IMR-90 (cell line): ENCODE results near the gene MAST3. TPM values are rescaled to one million over a fixed set of nuclear protein-coding genes. Genes with fewer than 3 reads are reported as not detected.

Experiments used
- ATAC-seq: fragments of 200-7000 bp; cut with Tn5 transposase; 2 replicates; pipeline ENCODE4 v1.9.1; 2020; ENCODE audit warnings: low read depth, mild to moderate bottlenecking, moderate library complexity
- BruUV-seq: library from RNA; stranded (reverse); fragments of 400-500 nt; replicated peaks from 2 replicates; lab custom pipeline; 2021; lab: Mats Ljungman, UMichigan
- CTCF ChIA-PET: fragments of 300-600 bp; formaldehyde crosslinking; extraction: SDS; loops from one replicate; lab custom pipeline; 2021; ENCODE audit warnings: antibody characterized with exemption; lab: Yijun Ruan, JAX
- POLR2A ChIA-PET: fragments of 300-600 bp; sonication (Branson Sonifier 250); formaldehyde crosslinking; loops from one replicate; lab custom pipeline; 2022; ENCODE audit warnings: antibody characterized with exemption; ENCODE audit not compliant: unreplicated experiment; lab: Charles Lee
- DNase-seq: peaks from one replicate; pipeline ENCODE4 v3.0.0; 2013
- H2AFZ ChIP-seq: replicated peaks from 2 replicates; pipeline ENCODE3; 2013; ENCODE audit warnings: low read length, mild to moderate bottlenecking; ENCODE audit not compliant: poor library complexity
- H2AK5ac ChIP-seq: 2 replicates; pipeline ENCODE4 v1.6.1; 2013; ENCODE audit warnings: low read depth, low read length, inconsistent platforms
- H2AK9ac ChIP-seq: replicated peaks from 2 replicates; pipeline ENCODE3; 2013; ENCODE audit warnings: mild to moderate bottlenecking, low read depth, low read length, moderate library complexity; ENCODE audit not compliant: poor library complexity
- H2BK120ac ChIP-seq: 2 replicates; pipeline ENCODE4 v1.6.1; 2013; ENCODE audit warnings: low read depth, low read length, inconsistent platforms
- H2BK15ac ChIP-seq: 3 replicates; pipeline ENCODE4 v1.6.1; 2013; ENCODE audit warnings: low read depth, low read length, inconsistent platforms
- H2BK20ac ChIP-seq: 2 replicates; pipeline ENCODE4 v1.6.1; 2013; ENCODE audit warnings: low read depth, mild to moderate bottlenecking, inconsistent platforms, low read length, moderate library complexity
- H2BK5ac ChIP-seq: 2 replicates; pipeline ENCODE4 v1.6.1; 2013; ENCODE audit warnings: mild to moderate bottlenecking, low read depth, low read length, inconsistent platforms; ENCODE audit not compliant: poor library complexity, severe bottlenecking
- H3K14ac ChIP-seq: replicated peaks from 2 replicates; pipeline ENCODE4 v1.6.1; 2013; ENCODE audit warnings: low read depth, low read length, inconsistent platforms
- H3K18ac ChIP-seq: 2 replicates; pipeline ENCODE4 v1.6.1; 2013; ENCODE audit warnings: low read depth, low read length, control low read depth
- H3K23ac ChIP-seq: 2 replicates; pipeline ENCODE4 v1.6.1; 2013; ENCODE audit warnings: low read depth, low read length, inconsistent platforms
- H3K27ac ChIP-seq: 2 replicates; pipeline ENCODE4 v1.5.1; 2013; ENCODE audit warnings: mild to moderate bottlenecking, control low read depth, low read length; ENCODE audit not compliant: insufficient read depth
- H3K27me3 ChIP-seq: 2 replicates; pipeline ENCODE4 v1.6.1; 2013; ENCODE audit warnings: low read length; ENCODE audit not compliant: control insufficient read depth, insufficient read depth
- H3K36me3 ChIP-seq: 2 replicates; pipeline ENCODE4 v1.6.1; 2013; ENCODE audit warnings: low read length, mixed read lengths; ENCODE audit not compliant: control insufficient read depth, insufficient read depth
- H3K4ac ChIP-seq: 2 replicates; pipeline ENCODE4 v1.6.1; 2013; ENCODE audit warnings: low read depth, low read length, inconsistent platforms
- H3K4me1 ChIP-seq: 2 replicates; pipeline ENCODE4 v1.6.1; 2013; ENCODE audit warnings: low read length, mixed read lengths; ENCODE audit not compliant: control insufficient read depth, insufficient read depth
- H3K4me2 ChIP-seq: 2 replicates; pipeline ENCODE4 v1.6.1; 2013; ENCODE audit warnings: low read depth, mild to moderate bottlenecking, control low read depth, low read length, moderate library complexity
- H3K4me3 ChIP-seq: 2 replicates; pipeline ENCODE4 v1.5.1; 2013; ENCODE audit warnings: low read depth, mild to moderate bottlenecking, control low read depth, low read length, moderate library complexity; ENCODE audit not compliant: insufficient read depth
- H3K56ac ChIP-seq: 2 replicates; pipeline ENCODE4 v1.6.1; 2013; ENCODE audit warnings: low read length, inconsistent platforms; ENCODE audit not compliant: insufficient read depth; ENCODE audit errors: extremely low read depth
- H3K79me1 ChIP-seq, 2 experiments: 2 replicates each; pipeline ENCODE4 v1.6.1; 2013; ENCODE audit warnings: low read length in 2 of 2, inconsistent platforms in 1 of 2, low read depth in 1 of 2
- H3K9ac ChIP-seq: 2 replicates; pipeline ENCODE4 v1.6.1; 2013; ENCODE audit warnings: low read depth, low read length, control low read depth
- H3K9me1 ChIP-seq: 2 replicates; pipeline ENCODE4 v1.6.1; 2013; ENCODE audit warnings: low read length, inconsistent platforms; ENCODE audit not compliant: insufficient read depth
- H3K9me3 ChIP-seq: 2 replicates; pipeline ENCODE4 v1.6.1; 2013; ENCODE audit warnings: low read length; ENCODE audit not compliant: control insufficient read depth, insufficient read depth
- H4K20me1 ChIP-seq: 2 replicates; pipeline ENCODE4 v1.6.1; 2013; ENCODE audit warnings: low read length, inconsistent platforms; ENCODE audit not compliant: insufficient read depth
- H4K5ac ChIP-seq: 2 replicates; pipeline ENCODE4 v1.6.1; 2013; ENCODE audit warnings: mild to moderate bottlenecking, low read depth, low read length, control low read depth
- H4K8ac ChIP-seq, 2 experiments: 2 replicates each; pipeline ENCODE4 v1.6.1; 2013; ENCODE audit warnings: low read depth in 2 of 2, low read length in 2 of 2, control low read depth in 1 of 2, inconsistent platforms in 1 of 2
- H4K91ac ChIP-seq: 2 replicates; pipeline ENCODE4 v1.6.1; 2013; ENCODE audit warnings: low read depth, low read length, inconsistent platforms; ENCODE audit not compliant: insufficient read depth
- BHLHE40 ChIP-seq: fragments of 150-350 bp; IDR thresholded peaks from 2 replicates; pipeline ENCODE4 v1.6.1; 2016; ENCODE audit warnings: mild to moderate bottlenecking, low read depth, low read length
- CEBPB ChIP-seq: IDR thresholded peaks from 2 replicates; pipeline ENCODE4 v1.6.1; 2012; ENCODE audit warnings: low read depth, low read length, improper control_type of control experiment
- CHD1 ChIP-seq: IDR thresholded peaks from 2 replicates; pipeline ENCODE4 v1.6.1; 2012; ENCODE audit warnings: low read depth, low read length, improper control_type of control experiment
- FOS ChIP-seq: fragments of 150-350 bp; IDR thresholded peaks from 2 replicates; pipeline ENCODE4 v1.6.1; 2016; ENCODE audit warnings: low read depth, low read length
- MAZ ChIP-seq: IDR thresholded peaks from 2 replicates; pipeline ENCODE4 v1.6.1; 2012; ENCODE audit warnings: low read depth, mild to moderate bottlenecking, low read length, improper control_type of control experiment, moderate library complexity, borderline replicate concordance
- NFE2L2 ChIP-seq: fragments of 150-350 bp; IDR thresholded peaks from 2 replicates; pipeline ENCODE4 v1.6.1; 2016; ENCODE audit warnings: low read depth, mild to moderate bottlenecking, low read length
- POLR2A ChIP-seq: IDR thresholded peaks from 2 replicates; pipeline ENCODE4 v1.6.1; 2012; ENCODE audit warnings: mild to moderate bottlenecking, low read depth, low read length
- RCOR1 ChIP-seq: IDR thresholded peaks from 2 replicates; pipeline ENCODE4 v1.6.1; 2012; ENCODE audit warnings: mild to moderate bottlenecking, low read length, improper control_type of control experiment; ENCODE audit not compliant: insufficient replicate concordance
- RFX5 ChIP-seq: IDR thresholded peaks from 2 replicates; pipeline ENCODE4 v1.8.0; 2012; ENCODE audit warnings: low read depth, mild to moderate bottlenecking, low read length, moderate library complexity
- SMC3 ChIP-seq: fragments of 150-350 bp; IDR thresholded peaks from 2 replicates; pipeline ENCODE4 v1.6.1; 2016; ENCODE audit warnings: low read depth, mild to moderate bottlenecking, antibody characterized with exemption, low read length, moderate library complexity
- WGBS, 2 experiments: methylation state at CpG; one replicate each; pipeline versions ENCODE4 v1.1.5 to v1.1.7; 2013; ENCODE audit warnings: missing lambda C conversion rate in 2 of 2; ENCODE audit not compliant: insufficient read length in 1 of 2; ENCODE audit errors: extremely low coverage in 2 of 2; 5-methylcytosine and 5-hydroxymethylcytosine counted together
- dilution Hi-C: fragments of 300-500 bp; cut with HindIII; formaldehyde crosslinking; loops from one replicate; pipeline ENCODE4 v1.14.3; 2018; ENCODE audit warnings: low sequenced_read_pairs; ENCODE audit not compliant: unreplicated experiment
- in situ Hi-C: fragments of 300-500 bp; cut with MboI; formaldehyde crosslinking; loops from 3 replicates; pipeline ENCODE4 v1.14.3; 2019; ENCODE audit warnings: low sequenced_read_pairs, inconsistent platforms, mixed read lengths
- intact Hi-C: fragments of 100-400 bp; cut with micrococcal nuclease; formaldehyde crosslinking; loops from 2 replicates; pipeline ENCODE4 v1.10.0; 2022
- polyA plus RNA-seq, 3 experiments: library from polyadenylated mRNA; depleted of rRNA; stranded (reverse); fragments of >200 nt; gene quantifications; 2 replicates each; pipeline ENCODE4 v1.2.3, GENCODE V29; 2012; ENCODE audit warnings: low replicate concordance in 1 of 3
- total RNA-seq: library from RNA; depleted of rRNA; stranded (reverse); fragments of >200 nt; gene quantifications from 2 replicates; pipeline ENCODE4 v1.2.3, GENCODE V29; 2012
- TF ChIP-seq, protein P1 (sequence below): fragments of 150-350 bp; IDR thresholded peaks from 2 replicates; pipeline ENCODE4 v1.6.1; 2016; ENCODE audit warnings: low read depth, mild to moderate bottlenecking, low read length, moderate library complexity, borderline replicate concordance

Gene MAST3
- total and polyA plus RNA-seq, 2 of the 4 experiments (the other 2 are of a cell fraction): 1.3 to 4.3 TPM

DNA sequence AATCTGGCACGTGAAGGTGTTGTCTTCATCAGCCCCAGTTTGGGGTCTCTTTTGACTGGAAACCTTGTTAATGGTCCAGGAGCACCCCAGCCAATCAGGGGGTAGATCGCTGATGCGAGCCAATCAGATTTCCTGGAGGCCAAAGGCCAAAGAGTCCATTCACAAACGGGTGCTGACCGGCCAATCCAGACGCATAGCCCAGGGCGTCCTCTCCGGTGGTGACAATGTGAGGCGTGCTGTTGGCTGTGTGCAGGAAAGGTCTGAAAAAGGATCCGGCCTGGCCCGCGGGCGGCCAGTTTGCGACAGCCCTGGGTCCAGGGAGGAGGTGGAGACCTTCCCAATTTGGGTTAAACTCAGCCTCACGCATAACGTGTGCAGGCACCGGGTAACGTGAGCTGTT is 3.1 kb downstream of the MAST3 start:
- H2AK5ac ChIP-seq: no peak overlapping the region
- in situ Hi-C loops (no loop called here), intact Hi-C loops (no loop called here), dilution Hi-C loops (no loop called here)
- CTCF ChIA-PET: no interaction called here
- POLR2A ChIA-PET: no interaction called here
- WGBS, 2 experiments: 46% methylated on average over 2 of the region's 18 CpGs; no CpG with 5 or more reads in 1 of the 2 experiments
- no peaks in the 10 kb centered on the region for H3K79me1 ChIP-seq
- no peak overlapping the region for H2BK5ac ChIP-seq
- ATAC-seq: no peak
- no peak overlapping the region for H3K56ac ChIP-seq
- H3K4me1 ChIP-seq: peaks cover 10% of the 10 kb centered on the region
- DNase-seq: no peak
- no peaks in the 10 kb centered on the region for H4K20me1 ChIP-seq
- no peaks in the 10 kb centered on the region for H3K9me3 ChIP-seq
- no peak overlapping the region for H3K4ac ChIP-seq
- no peak overlapping the region for H3K9ac ChIP-seq
- no peak overlapping the region for H3K4me2 ChIP-seq
- H2BK120ac ChIP-seq: no peak overlapping the region
- H3K4me3 ChIP-seq: no peak overlapping the region
- H2AFZ ChIP-seq: peak overlapping the region; percentile 5
- TF ChIP-seq SMC3: no peak
- TF ChIP-seq POLR2A: no peak
- TF ChIP-seq CHD1: no peak
- TF ChIP-seq CEBPB: no peak
- TF ChIP-seq FOS: no peak
- TF ChIP-seq BHLHE40: no peak
- TF ChIP-seq NFE2L2: no peak
- TF ChIP-seq RFX5: no peak
- TF ChIP-seq, protein P1, sequence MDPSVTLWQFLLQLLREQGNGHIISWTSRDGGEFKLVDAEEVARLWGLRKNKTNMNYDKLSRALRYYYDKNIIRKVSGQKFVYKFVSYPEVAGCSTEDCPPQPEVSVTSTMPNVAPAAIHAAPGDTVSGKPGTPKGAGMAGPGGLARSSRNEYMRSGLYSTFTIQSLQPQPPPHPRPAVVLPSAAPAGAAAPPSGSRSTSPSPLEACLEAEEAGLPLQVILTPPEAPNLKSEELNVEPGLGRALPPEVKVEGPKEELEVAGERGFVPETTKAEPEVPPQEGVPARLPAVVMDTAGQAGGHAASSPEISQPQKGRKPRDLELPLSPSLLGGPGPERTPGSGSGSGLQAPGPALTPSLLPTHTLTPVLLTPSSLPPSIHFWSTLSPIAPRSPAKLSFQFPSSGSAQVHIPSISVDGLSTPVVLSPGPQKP: no peak
- no peak for TF ChIP-seq MAZ
- no peak for TF ChIP-seq RCOR1
- H2BK20ac ChIP-seq: no peak overlapping the region
- H4K8ac ChIP-seq: no peak overlapping the region
- no peak overlapping the region for H4K5ac ChIP-seq
- 0 out of 2 replicates have a peak, but pooled peaks cover 3% of the 10 kb centered on the region for H3K9me1 ChIP-seq
- H3K14ac ChIP-seq: no peak overlapping the region
- H2BK15ac ChIP-seq: no peak overlapping the region
- no peak overlapping the region for H3K18ac ChIP-seq
- no peak overlapping the region for H3K27ac ChIP-seq
- H3K36me3 ChIP-seq: no peaks in the 10 kb centered on the region
- H3K27me3 ChIP-seq: peaks cover 17% of the 10 kb centered on the region
- H2AK9ac ChIP-seq: no peak overlapping the region
- no peak overlapping the region for H3K23ac ChIP-seq
- no peak overlapping the region for H4K91ac ChIP-seq
- BruUV-seq: no TSS peak
